GM18498 (cell line): Measurements from ENCODE around the gene TNFRSF8.
A peak's percentile ranks its signal among the peaks of the same experiment; 100 is the strongest.
"Not testable (repeated sequence)": the region's sequence is repeated elsewhere in the genome, so short reads cannot be mapped to it uniquely, and the experiment has no call there.

Experiments
- ATAC-seq: cut with Tn5 transposase; IDR thresholded peaks from one replicate; pipeline ENCODE4 v1.9.1; 2021; ENCODE audit warnings: mild to moderate bottlenecking, moderate library complexity; ENCODE audit not compliant: unreplicated experiment

The TNFRSF8 gene

GRCh38 chr1:12038356-12039163 lies 24.5 kb upstream of the TNFRSF8 start:
- ATAC-seq = no peak

GRCh38 chr1:12039164-12039525 lies 24.0 kb upstream of the TNFRSF8 start:
- ATAC-seq = no peak

GRCh38 chr1:12039824-12040456 lies 23.2 kb upstream of the TNFRSF8 start:
- peak; percentile 38 for ATAC-seq

GRCh38 chr1:12040457-12041051 lies 22.5 kb upstream of the TNFRSF8 start:
- ATAC-seq = peak; percentile 82

- not testable (repeated sequence) for ATAC-seq
Measured at GRCh38 chr1:12044187-12044877, 18.8 kb upstream of the TNFRSF8 start.

- no peak for ATAC-seq
Measured at GRCh38 chr1:12046749-12047119, 16.4 kb upstream of the TNFRSF8 start.

- peak; percentile 57 for ATAC-seq
Measured at GRCh38 chr1:12047120-12047876, 15.8 kb upstream of the TNFRSF8 start.

GRCh38 chr1:12048372-12048771 lies 14.7 kb upstream of the TNFRSF8 start:
- ATAC-seq = no peak

GRCh38 chr1:12049616-12050015 lies 13.5 kb upstream of the TNFRSF8 start:
- ATAC-seq = no peak

GRCh38 chr1:12051361-12051760 lies 11.7 kb upstream of the TNFRSF8 start:
- ATAC-seq = no peak

- peak; percentile 68 for ATAC-seq
Measured at GRCh38 chr1:12052008-12052573, 11.0 kb upstream of the TNFRSF8 start.

- no peak for ATAC-seq
Measured at GRCh38 chr1:12052997-12053686, 10.0 kb upstream of the TNFRSF8 start.

GRCh38 chr1:12053752-12054548 lies 9.2 kb upstream of the TNFRSF8 start:
- ATAC-seq = no peak

- ATAC-seq = no peak
Measured at GRCh38 chr1:12055259-12055658, 7.8 kb upstream of the TNFRSF8 start.

- no peak for ATAC-seq
Measured at GRCh38 chr1:12056331-12056841, 6.7 kb upstream of the TNFRSF8 start.

GRCh38 chr1:12057382-12057781 lies 5.7 kb upstream of the TNFRSF8 start:
- ATAC-seq = no peak

- no peak for ATAC-seq
Measured at GRCh38 chr1:12057940-12058687, 5.0 kb upstream of the TNFRSF8 start.

- no peak for ATAC-seq
Measured at GRCh38 chr1:12059226-12059625, 3.9 kb upstream of the TNFRSF8 start.
